Endothelial cell of hepatic sinusoid (primary cell): Measurements from ENCODE around the gene AGAP3.

Source experiments
- in situ Hi-C: cut with HindIII; loops from 2 replicates; pipeline ENCODE4 v1.10.0; 2017; ENCODE audit warnings: low sequenced_read_pairs

AGAP3 gene

GRCh38 chr7:151177310-151177709 lies 91.0 kb downstream of the AGAP3 start:
- in situ Hi-C loops = no loop called here

GRCh38 chr7:151178236-151178635 lies 92.0 kb downstream of the AGAP3 start:
- in situ Hi-C loops = no loop called here

DNA sequence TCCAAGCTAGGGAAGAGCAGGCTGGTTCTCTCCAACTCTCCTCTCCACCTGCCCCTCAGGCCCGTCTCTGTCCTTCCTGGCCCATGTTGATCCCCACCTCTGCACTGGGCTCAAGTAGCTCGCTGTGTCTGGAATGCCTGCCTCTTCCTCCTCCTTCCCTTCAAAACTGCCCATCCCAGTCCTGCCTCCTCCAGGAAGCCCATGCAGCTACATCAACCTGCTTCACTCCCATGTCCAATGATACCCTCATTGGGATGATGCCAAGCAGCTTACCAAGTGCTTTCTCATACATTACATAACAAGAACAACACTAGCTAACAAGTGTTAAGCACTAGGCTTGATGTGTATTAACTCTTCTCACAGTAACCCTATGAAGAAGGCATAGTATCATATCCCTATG lies 92.6 kb downstream of the AGAP3 start:
- in situ Hi-C loops = no loop called here

DNA sequence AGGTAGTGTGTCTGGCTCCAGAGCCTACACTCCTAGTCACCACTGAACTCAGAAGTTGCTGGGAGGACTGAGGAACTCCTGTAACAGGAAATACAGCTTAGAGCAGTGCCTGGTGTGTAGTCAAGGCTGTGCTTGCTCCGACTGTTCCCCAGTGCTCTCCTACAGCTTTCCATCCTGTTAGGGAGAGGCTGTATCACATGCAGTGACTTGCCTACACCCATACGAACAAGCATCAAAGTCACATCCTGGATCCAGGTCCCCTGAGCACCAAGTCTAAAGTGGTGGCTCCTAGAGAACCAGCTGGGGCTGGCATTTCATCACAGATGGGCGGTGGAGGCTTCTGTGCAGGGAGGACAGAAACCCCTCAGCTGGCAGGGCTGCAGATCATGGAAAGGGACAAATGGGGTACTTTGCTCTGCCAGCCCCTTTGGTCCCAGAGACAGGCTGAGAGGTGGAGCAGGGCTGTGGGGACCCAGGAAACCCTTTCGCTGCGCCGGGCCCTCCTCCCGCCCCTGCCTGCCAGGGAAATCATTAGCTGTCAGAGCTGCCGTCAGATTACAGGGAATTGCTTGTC lies 93.1 kb downstream of the AGAP3 start:
- in situ Hi-C loops = no loop called here

- in situ Hi-C loops = no loop called here
These were observed 93.7 kb downstream of the AGAP3 start for GRCh38 chr7:151179946-151180345.

DNA sequence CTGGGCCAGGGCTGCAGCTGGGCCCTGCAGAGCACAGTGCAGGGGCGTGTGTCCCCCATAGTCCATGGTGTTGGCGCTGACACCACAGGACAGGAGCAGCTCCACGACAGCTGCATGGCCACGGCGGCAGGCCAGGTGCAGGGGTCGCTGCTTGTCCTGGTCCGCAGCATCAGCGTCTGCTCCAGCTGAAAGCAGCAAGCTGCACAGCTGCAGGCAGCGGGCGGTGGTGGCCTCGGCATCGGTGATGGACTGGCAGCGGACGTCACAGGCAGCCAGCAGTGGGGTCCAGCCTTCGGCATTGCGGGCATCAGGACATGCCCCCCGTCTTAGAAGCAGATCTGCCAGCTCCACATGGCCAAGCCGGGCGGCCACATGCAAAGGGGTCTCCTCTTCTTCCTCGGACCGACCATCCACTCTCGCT lies 94.7 kb downstream of the AGAP3 start:
- in situ Hi-C loops = no loop called here

DNA sequence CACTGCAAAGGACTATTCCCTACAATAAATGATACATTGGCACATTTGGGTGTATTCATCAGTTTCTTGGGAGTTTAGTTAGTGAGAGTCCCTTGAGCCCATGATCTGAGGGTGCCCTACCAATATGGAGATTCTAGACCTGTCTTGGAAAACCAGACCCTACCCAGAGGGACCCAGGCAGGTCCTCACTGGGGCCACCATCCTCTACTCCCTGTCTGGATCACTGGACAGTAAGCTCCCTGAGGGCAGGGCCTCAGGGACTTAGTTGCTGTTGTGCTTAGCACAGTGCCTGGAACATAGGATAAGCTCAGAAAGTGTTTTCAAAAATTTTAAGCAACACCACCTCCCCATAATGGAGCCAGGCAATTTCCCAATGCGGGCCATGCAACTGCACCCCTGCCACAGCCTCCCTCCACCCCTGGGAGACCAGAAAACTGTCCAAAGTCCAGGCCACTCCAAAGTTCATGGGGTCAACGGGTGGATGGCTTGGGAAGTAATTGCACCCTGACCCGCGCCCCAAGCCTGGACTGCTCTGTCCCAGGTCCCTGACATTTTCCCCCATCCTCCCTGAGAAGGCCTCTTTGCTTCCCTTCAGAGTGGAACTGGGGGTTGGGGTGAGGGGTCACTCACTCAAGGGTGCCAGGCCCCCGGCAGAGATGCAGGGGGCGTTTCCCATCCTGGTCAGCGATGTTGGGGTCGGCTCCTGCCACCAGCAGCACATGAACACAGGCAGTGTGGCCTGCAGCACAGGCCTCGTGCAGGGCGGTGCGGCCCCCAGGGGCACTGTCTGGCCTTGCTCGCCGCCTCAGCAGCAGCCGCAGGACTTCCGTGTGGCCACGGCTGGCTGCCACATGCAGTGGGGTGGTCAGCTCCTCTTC lies 99.7 kb downstream of the AGAP3 start:
- in situ Hi-C loops = no loop called here

- in situ Hi-C loops = no loop called here
These were observed 100.5 kb downstream of the AGAP3 start, which contains the start of gene ASB10 for GRCh38 chr7:151186640-151187408. TSS of gene ASB10 (minus strand) at chr7:151187250. CDS start at chr7:151187130, 120 bp downstream.

DNA sequence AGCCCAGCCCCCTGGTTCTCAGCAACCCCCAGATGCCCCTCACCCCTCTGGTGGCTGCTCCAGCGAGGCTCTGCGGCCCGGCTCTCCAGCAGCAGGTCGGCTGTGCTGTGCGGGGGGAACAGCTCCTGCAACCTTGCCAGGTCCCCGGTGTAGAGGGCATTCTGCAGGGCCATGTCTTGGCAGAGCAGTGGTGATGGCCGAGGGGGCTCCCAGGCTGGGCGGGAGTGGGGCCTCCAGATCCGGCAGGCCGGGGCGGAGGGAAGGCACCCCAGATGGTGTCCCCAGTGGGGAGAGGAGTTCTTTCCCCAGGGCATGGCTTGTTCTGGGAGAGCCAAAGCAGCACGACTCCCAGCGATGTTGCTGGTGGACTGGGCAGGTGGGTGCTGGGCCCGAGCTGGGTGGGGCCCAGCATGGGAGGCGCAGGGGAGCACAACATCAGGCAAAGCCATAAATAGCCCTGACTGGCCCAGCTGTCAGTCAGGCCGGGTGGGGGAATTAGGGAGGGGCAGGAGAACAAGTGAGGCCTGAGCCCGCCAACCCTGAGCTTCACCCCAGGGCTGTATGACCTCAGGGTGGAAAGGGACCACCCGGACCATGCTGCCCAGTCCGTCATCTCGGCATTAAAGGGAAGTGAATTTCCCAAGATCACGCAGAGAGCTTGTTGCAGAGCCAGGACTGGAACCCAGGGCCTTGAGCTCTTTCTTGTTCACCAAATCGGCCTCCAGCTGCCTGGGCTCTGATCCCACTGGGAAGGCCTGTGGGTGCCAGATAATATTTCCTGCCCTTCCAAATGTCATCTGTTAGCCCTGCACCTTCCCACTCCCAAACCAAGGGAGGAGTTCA lies 101.4 kb downstream of the AGAP3 start:
- in situ Hi-C loops = no loop called here

DNA sequence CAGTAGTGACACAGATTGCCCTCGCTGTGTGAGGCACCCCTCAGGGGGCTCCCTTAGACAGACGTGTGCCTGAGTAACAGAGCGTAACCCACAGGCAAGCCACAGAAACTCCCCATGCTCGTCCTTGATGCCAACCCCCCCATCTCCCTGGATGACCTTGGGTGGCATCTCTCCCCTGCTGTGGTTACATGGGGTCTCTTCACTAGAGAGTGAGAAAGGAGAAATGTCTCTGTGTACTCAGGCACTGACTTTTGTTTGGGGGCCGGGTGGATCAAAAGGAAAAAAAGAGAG lies 101.9 kb downstream of the AGAP3 start:
- in situ Hi-C loops = no loop called here

- in situ Hi-C loops = no loop called here
These were observed 102.8 kb downstream of the AGAP3 start for GRCh38 chr7:151189038-151189437.

DNA sequence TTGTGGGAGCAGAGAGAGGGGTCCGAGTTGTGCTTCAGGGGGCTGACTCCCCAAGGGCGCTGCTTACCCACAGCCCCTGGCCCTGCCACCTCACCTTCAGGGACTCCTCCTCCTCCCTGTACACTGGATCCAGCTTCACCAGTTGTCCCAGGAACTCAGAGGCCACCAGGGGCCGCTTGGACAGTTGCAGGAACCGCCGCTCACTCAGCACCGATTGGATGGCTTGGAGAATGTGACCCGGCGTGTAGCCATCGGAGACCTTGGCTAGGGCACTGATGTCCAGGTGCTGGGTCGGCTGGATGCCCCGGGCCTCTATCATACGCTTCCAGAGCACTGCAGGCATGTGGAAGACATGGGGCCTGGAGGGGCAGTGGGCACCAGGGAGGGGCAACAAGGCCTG lies 105.3 kb downstream of the AGAP3 start:
- in situ Hi-C loops = no loop called here

GRCh38 chr7:151192002-151192539 lies 105.8 kb downstream of the AGAP3 start:
- in situ Hi-C loops = no loop called here

GRCh38 chr7:151193203-151193978 lies 107.1 kb downstream of the AGAP3 start:
- in situ Hi-C loops = no loop called here
